Right renal cortex interstitium (tissue), 3 donors: ENCODE measurements around the gene MYMK. TPM values are rescaled to one million over a fixed set of nuclear protein-coding genes. Genes with fewer than 3 reads are reported as not detected.

Source experiments
- DNase-seq, 3 donors: peaks; one replicate each; pipeline ENCODE4 v3.0.0-alpha.2; 2013; ENCODE audit warnings: low read depth in 3 of 3, low spot score in 2 of 3
- polyA plus RNA-seq, 3 donors: library from polyadenylated mRNA; unstranded; fragments of 120-200 nt; gene quantifications; one replicate each; pipeline ENCODE4 v1.2.1, GENCODE V29; 2013; ENCODE audit not compliant: insufficient read length in 3 of 3

MYMK gene
- polyA plus RNA-seq, 3 donors: not detected

GRCh38 chr9:133558191-133559126 is 33.7 kb upstream of the MYMK start:
- no peak for DNase-seq

GRCh38 chr9:133557581-133557980 is 32.8 kb upstream of the MYMK start:
- no peak for DNase-seq

DNA sequence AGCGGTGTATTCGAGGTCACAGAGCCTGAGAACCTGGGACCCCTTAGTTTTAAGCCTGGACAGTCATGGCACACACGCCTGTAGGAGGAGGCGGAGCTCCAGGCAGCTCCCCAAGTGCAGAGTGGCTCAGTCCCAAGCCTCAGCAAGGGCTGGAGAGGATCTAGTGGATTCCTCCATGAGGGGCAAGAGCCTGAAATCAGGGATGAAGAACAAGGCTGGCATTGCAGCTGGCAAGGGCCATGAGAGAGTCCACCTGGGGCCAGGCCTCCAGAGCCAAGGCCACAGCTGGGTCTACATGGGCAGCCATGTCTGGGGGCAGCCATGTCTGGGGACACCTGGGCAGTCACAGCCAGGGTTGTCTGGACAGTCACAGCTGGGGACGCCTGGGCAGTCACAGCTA is 31.6 kb upstream of the MYMK start:
- DNase-seq: no peak

DNA sequence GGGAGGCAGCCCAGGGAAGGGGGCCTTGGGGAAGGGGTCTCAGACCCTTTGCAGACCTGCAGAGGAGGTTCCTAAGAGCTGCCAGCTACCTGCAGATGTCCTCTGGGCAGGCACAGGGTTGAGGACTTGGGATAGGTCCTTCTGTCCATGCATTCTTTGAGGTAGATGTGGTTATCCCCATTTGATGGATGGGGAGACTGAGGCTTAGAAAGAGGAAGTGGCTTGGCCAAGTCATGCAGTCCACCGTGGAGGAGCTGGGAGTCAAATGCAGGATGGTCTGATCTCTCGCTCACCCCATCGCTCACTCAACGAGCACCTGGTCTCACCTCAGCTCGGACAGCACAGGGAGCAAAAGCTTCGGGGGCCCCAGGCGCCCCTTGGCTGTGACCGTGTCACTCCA is 30.0 kb upstream of the MYMK start:
- no peak for DNase-seq

- no peak for DNase-seq
These were observed 29.4 kb upstream of the MYMK start for GRCh38 chr9:133553973-133554713.

DNA sequence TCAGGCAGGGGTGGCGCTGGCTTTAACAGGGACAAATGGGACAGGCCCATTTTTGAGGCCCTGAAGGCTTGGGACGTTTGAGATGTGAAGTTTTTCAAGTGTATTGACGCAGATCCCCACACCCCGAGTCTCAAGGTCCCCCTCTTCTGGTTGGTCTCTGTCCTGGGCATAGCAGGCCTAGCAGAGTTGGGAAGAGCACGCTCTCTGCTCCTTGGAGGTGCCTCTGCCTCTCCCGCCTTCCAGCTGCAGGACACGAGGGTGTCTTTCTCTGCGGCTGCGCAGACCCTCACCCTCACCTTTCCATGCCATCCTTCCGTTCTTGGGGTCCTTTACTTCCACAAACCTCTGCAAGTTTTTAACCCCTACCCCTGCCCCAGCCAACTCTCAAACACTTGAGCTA is 28.4 kb upstream of the MYMK start:
- DNase-seq: no peak

- no peak for DNase-seq
These were observed 27.5 kb upstream of the MYMK start for GRCh38 chr9:133552236-133552635.

DNA sequence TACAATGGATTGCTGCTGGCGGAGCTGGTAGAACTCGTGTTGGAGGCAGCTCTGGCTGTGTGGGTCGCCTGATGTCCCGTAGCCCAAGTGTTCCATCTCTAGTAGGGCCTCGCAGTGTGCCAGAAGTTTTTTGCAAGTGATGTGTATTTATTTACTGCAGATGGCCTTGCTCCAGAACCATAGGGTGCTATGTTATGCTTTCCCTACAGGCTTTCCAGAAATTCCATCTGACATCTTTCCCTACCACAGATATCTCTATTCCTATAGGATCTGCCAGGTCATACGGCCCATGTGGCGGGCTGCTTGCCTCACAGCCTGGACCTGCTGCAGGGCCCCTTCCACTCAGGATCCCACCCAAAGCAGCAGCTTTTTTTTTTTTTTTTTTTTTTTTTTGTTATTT is 26.7 kb upstream of the MYMK start:
- DNase-seq: no peak

DNA sequence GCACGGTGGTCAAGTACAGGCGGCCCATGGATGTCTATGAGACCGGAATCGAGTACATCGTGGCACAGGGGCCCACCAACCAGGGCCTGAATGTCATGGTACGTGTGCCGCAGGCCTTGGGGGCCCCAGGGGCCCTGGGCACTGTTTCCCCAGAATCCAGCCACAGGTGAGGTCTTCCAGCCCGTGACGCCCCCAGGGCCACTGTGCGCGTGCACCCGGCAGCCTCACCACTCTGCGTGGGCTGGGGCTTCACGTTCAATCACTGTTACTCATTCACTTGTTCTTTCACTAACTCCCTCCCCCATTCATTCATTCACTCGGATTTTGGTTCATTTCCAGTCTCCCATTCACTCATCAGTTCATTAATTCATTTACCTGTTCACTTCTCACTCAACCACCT is 22.4 kb upstream of the MYMK start:
- no peak for DNase-seq

GRCh38 chr9:133546287-133546680 is 21.5 kb upstream of the MYMK start:
- no peak for DNase-seq

- DNase-seq: no peak
These were observed 20.9 kb upstream of the MYMK start for GRCh38 chr9:133545494-133546286.

- no peak for DNase-seq
These were observed 19.2 kb upstream of the MYMK start for GRCh38 chr9:133543772-133544467.

DNA sequence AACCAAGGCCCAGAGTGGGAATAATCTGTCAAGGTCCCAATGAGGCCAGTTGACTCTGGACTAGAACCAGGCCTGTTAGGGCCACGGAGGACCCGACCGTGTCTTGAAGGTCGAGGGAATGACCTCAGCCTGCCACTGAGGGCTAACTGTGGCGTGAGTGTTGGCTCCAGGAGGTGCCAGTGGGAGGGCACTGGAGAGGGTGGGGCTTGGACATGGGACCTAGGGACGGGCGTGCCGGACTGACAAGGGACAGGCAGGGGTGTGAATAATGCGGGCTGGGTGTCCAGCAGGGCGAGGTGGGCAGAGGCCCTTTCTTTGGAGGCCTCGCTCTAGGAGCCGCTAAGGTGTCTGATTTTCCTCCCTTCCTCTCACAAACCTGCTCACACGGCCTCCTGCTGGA is 17.2 kb upstream of the MYMK start:
- no peak for DNase-seq

DNA sequence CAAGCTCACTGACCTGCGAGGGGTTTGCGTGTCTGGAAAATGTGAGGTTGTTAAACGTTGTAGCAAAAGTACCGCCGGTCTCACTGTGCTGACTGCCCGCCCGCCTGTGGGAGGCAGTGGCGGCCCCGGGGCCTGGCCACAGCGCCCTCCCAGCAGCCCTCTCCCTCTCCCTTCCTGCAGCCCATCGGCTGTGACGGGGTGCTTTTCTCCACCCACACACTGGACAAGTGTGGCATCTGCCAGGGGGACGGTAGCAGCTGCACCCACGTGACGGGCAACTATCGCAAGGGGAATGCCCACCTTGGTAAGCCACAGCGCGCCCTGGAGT is 15.9 kb upstream of the MYMK start:
- DNase-seq: no peak

GRCh38 chr9:133539991-133540697 is 15.4 kb upstream of the MYMK start:
- no peak for DNase-seq

- DNase-seq: no peak
These were observed 14.4 kb upstream of the MYMK start for GRCh38 chr9:133538851-133539833.

GRCh38 chr9:133538176-133538575 is 13.4 kb upstream of the MYMK start:
- no peak for DNase-seq

DNA sequence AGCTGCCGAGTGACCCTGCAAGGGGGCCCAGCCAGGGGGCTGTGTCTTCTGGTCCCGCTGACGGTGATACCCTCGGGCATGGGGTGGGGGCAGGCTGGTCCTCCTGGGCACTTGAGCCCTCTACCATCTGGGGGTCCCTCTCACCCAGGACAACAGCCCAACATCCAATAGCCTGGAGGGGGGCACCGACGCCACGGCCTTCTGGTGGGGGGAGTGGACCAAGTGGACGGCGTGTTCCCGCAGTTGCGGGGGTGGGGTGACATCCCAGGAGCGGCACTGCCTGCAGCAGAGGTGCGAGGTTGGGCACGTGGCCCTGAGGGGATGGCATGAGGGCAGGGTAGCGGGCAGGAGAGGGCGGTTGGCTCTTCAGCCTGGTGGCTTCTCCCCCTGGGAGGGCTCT is 12.5 kb upstream of the MYMK start:
- DNase-seq: no peak

DNA sequence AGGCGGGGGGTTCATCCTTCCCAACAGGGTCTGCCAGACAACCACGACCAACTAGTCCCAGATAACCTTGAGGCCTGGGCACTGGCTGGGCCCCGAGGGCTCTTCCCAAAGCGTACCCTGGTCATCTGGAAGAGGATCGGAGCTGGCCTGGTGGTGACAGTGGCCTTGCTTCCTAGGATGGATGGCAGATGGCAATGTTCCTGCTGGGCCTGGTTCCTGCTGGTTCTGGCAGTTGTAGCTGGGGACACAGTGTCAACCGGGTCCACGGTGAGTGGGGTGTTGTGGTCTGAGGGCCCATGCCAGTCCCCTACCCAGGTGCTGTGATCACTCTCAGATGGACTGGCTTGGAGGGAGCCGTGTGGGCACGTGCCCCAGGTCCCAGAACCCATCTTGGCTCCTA is 11.8 kb upstream of the MYMK start:
- DNase-seq: no peak
